ENCODE data around the gene TRIM9.

Gene TRIM9

GRCh38 chr14:51094901-51095853, at the start of gene TRIM9:
TSS of gene TRIM9 (minus strand) at chr14:51095105. CDS start at chr14:51094939, 166 bp downstream.
- DNase-seq, result peak; percentile 63 to 99 (median 97)

- DNase-seq, result no peak
These were observed 46.0 kb upstream of the TRIM9 start for GRCh38 chr14:51140856-51141255.

DNA sequence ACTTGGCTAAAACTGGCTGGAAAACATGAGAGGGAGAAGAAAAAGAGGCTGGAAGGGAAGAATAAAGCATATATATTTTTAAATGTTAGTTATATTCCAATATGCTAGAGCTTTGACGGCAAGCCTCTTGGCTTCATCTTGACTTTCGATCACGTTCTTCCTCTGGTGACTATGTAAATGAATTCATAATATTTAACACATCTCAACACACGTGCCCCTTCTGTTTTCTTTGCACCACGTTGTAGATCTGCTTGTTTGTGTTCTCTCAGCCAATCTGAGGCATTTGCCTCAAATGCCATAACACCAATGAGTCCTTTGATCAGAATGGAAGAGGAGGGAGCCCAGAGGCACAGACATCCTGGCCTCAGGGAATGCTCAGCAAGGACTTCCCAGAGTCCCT, 45.4 kb upstream of the TRIM9 start:
- DNase-seq, result no peak

- DNase-seq, result no peak
These were observed 44.3 kb upstream of the TRIM9 start for GRCh38 chr14:51139121-51139681.

DNA sequence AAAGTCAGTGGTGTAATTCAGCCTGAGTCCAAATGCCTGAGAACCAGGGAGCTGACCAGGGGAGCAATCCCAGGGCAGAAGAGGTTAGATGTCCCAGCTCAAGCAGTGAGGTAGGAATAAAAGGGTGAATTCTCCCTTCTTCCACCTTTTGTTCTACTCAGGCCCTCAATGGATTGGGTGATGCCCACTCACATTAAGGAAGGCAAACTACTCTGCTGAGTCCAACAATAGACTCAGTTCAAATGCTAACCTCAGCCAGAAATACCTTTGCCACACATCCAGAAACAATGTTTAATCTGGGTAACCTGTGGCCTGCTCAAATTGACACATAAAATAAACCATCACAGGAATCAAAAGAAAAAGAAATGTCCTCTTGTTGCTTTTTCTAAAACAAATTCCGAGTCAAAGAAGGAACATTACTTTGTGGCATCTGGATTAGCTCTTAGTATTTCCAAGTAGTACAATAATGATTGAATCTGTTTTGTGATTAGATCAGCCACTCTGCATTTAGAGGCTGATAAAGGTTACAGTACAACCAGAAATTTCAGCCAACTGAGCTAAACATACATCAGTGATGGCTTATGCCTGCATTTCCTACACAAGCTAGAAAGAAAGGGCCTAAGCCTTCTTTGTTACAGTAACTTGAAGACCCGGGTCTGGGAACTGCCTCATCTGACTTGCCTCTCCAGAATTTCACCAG, 43.6 kb upstream of the TRIM9 start:
- no peak for DNase-seq

- no peak for DNase-seq
These were observed 36.6 kb upstream of the TRIM9 start for GRCh38 chr14:51131516-51131915.

GRCh38 chr14:51129130-51129529, 34.2 kb upstream of the TRIM9 start:
- DNase-seq, result no peak

DNA sequence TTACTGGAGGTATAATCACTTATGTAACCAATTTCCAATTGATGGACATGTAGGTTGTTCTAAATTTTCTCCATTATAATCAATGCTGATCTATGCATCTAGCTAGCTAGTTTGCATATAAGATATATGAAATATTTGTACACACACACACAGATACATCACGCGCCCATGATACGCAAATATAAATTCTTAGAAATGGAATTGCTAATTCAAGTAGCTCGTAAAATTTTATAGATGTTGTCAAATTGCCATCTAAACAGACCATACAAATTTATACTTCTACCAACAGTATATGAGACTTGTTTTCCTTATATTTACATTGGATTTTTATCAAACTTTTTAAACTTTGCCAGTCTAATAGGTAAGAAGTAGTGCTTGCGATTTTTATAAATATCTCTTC, 29.1 kb upstream of the TRIM9 start:
- DNase-seq, result no peak

DNA sequence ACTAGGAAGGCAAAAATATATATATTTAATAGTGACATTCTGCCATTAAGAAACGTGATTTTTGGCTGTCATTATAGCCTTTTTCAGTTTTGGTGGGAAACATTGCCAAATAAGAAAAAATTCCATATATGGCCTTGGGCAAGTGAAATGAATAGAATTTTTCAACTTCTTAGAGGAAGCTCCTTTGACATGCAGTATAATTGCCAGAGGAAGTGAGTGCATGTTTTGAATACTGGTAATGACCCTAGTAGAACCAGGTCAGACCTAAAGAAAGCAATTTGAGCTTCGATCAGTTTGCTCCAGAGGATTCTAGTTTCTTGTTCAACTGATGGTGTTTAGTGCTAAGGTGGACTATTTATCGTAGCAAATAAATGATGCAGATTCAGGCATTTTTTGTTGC, 26.2 kb upstream of the TRIM9 start:
- no peak for DNase-seq

DNA sequence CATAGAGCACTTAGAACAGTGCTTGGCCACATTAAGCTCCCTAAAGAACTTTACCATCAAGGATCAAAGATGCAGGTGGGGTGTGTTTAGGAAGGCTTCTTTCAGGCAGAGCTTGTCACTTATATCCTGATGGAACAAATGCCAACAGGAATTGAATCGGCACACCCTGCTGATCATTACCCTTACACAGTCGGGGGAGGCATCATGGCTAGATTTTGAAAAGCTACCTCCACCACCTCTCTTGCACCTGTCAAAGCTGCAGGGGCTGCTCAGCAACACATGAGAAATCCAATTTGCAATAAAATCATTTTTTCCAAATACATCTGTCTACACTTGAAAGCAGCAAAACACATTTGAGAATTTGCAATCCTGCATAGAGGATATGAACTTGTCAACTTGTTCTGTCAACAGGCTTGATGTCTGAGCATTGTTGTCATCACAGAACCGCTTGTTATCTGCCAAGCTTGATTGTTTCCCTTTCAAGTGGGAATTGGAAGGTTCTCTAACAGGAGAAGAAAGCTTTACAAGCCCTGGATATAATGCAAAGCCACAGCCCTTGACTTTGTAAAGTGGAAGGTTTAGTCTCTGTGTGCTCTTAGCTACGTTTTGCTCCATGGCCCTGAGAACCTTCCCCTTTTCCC, 24.6 kb upstream of the TRIM9 start:
- DNase-seq, result no peak

- DNase-seq, result peak in 28 of 56 donors; percentile 1 to 52 (median 12)
These were observed 24.1 kb upstream of the TRIM9 start for GRCh38 chr14:51118993-51119392.

DNA sequence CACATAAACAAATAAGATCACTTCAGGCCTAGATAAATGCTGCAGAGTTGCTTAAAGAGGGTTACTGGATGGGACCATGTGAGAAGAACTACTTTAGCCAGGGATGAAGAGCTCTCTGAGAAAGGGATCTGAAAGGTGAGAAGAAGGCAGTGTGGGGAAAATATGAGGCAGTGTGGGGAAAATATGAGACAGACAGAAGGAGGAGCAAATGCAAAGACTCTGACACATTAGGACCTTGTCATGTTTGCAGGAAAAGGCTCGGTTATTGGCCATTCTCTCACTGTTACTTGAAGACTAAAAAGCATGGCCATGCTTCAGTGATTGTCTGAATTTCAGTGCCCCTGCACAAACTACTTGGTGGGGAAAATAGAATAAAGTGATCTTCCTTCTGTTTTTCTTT, 22.7 kb upstream of the TRIM9 start:
- no peak for DNase-seq

- no peak for DNase-seq
These were observed 21.8 kb upstream of the TRIM9 start for GRCh38 chr14:51116682-51117081.

DNA sequence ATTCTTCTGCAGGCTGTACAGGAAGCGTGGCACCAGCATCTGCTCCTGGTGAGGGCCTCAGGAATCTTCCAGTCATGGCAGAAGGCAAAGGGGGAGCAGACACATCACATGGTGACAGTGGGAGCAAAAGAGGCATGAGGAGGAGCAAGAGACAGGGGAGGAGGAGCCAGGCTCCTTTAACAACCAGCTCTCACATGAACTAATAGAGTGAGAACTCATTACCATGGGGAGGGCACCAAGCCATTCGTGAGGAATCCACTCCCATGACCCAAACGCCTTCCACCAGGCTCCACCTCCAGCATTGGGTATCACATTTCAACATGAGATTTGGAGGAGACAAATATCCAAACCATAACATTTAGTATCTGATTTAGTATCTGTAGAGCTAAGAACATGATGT, 14.7 kb upstream of the TRIM9 start:
- no peak for DNase-seq

- no peak for DNase-seq
These were observed 12.9 kb upstream of the TRIM9 start for GRCh38 chr14:51107801-51108200.

- DNase-seq, result no peak
These were observed 9.6 kb upstream of the TRIM9 start for GRCh38 chr14:51104467-51104866.

DNA sequence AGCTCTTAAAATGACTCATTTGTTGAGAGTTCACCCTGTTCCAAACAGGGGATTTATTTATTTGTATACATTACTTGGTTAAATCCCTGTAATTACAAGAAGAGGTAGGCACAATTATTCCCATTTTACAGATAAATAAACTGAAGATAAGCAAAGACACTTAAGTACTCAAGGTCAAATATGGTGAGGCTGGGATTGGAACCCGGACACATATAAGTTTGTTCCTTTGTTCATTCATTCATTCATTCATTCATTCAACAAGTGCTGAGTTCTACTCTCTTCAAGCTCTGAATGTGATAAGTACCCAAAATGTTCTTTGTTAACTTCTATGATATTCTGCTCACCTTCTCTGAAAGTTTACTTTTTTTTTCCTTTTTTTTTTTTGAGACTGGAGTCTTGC, 2.4 kb upstream of the TRIM9 start:
- no peak for DNase-seq

GRCh38 chr14:51096870-51097269, 2.0 kb upstream of the TRIM9 start:
- DNase-seq, result no peak

DNA sequence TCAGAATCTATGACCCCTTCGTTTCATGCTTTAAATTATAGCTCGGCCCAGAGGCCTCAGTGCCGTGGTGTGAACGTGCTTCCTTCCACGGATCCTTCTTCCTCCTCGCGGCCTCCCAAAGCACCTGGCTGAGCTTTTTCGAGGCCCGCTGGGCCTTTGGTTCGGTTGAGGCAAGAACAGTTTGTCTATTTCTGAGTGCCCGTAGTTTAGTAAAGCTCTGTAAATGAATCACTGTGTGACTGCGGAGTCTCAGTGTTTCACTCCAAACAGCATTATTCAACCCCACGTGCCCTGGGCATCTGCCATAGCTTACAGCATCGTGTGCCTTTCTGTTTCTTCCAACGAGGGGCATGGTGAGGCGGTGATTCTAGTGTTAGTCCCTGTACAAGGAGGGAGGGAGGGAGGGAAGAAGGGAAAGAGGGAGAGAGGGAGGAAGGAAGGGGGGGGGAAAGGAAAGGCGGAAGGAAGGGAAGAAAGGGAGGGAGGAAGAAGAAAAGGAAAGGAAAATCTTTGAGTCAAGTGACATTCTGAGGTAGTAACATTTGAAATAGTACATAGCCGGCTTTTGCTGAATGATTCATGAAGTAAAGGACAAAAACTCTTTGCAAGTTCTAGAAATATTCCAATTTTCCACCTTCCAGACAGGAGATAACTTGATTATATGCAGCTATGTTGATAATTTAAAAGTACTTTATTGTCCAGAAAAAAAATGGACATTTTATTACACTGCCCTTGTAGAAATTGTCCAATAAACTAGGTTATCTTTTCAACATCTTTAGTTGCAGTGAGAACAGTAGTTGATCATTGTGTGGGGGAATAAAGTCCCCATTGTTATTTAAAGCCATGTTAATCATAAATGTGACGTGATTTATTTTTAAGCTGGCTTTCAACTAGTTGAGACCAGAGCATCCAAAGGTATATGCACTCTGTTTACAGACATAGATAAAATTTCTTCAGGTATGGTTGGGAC, 1.2 kb upstream of the TRIM9 start:
- DNase-seq, result peak in 51 of 56 donors; percentile 12 to 88 (median 71)

GRCh38 chr14:51094282-51094821, 553 bp downstream of the TRIM9 start:
- DNase-seq, result peak in 17 of 56 donors; percentile 18 to 64 (median 56)
